Fibroblast of lung (primary cell): ENCODE data around the gene DCDC2. TPM values are rescaled to one million over a fixed set of nuclear protein-coding genes. Genes with fewer than 3 reads are reported as not detected.

Source experiments
- DNase-seq, 2 donors: peaks; one replicate each; pipeline versions ENCODE4 v3.0.0 to v3.0.0-alpha.2; 2010; ENCODE audit warnings: low read depth in 2 of 2
- H2AFZ ChIP-seq: 2 replicates; pipeline ENCODE4 v1.5.1; 2012; ENCODE audit warnings: low read length, control low read depth, inconsistent platforms
- H3K27ac ChIP-seq: 2 replicates; pipeline ENCODE4 v1.5.1; 2011; ENCODE audit warnings: low read length, control low read depth; ENCODE audit not compliant: insufficient read depth
- H3K27me3 ChIP-seq: 2 replicates; pipeline ENCODE4 v1.5.1; 2011; ENCODE audit warnings: mild to moderate bottlenecking, low read length; ENCODE audit not compliant: control insufficient read depth, insufficient read depth
- H3K36me3 ChIP-seq: 2 replicates; pipeline ENCODE4 v1.5.1; 2011; ENCODE audit warnings: low read length; ENCODE audit not compliant: control insufficient read depth, insufficient read depth
- H3K4me1 ChIP-seq: 2 replicates; pipeline ENCODE4 v1.5.1; 2011; ENCODE audit warnings: low read length; ENCODE audit not compliant: control insufficient read depth, insufficient read depth; ENCODE audit errors: extremely low read depth
- H3K4me2 ChIP-seq: 2 replicates; pipeline ENCODE4 v1.5.1; 2011; ENCODE audit warnings: low read length, control low read depth; ENCODE audit not compliant: insufficient read depth; ENCODE audit errors: extremely low read depth
- H3K4me3 ChIP-seq, 4 experiments: fragments of 200-600 bp in 1 of 4; sonication (generic) in 1 of 4; replicated peaks in 1 of 4; 2 replicates each; pipeline ENCODE4 v1.5.1; 2011 to 2016; ENCODE audit warnings: low read length in 4 of 4, low read depth in 3 of 4, mild to moderate bottlenecking in 3 of 4, control low read depth in 2 of 4, inconsistent platforms in 1 of 4, mixed read lengths in 1 of 4; ENCODE audit not compliant: insufficient read depth in 1 of 4; ENCODE audit errors: control extremely low read depth in 1 of 4
- H3K79me2 ChIP-seq: 2 replicates; pipeline ENCODE4 v1.5.1; 2012; ENCODE audit warnings: mild to moderate bottlenecking, low read length, inconsistent platforms; ENCODE audit not compliant: control insufficient read depth, insufficient read depth
- H3K9ac ChIP-seq: 2 replicates; pipeline ENCODE4 v1.5.1; 2011; ENCODE audit warnings: mild to moderate bottlenecking, low read length, control low read depth; ENCODE audit not compliant: insufficient read depth
- H3K9me3 ChIP-seq: 2 replicates; pipeline ENCODE4 v1.5.1; 2012; ENCODE audit warnings: low read depth, low read length; ENCODE audit not compliant: control insufficient read depth, insufficient read depth
- H4K20me1 ChIP-seq: 2 replicates; pipeline ENCODE4 v1.5.1; 2011; ENCODE audit warnings: low read length; ENCODE audit not compliant: control insufficient read depth, insufficient read depth; ENCODE audit errors: extremely low read depth
- CTCF ChIP-seq, 2 donors: IDR thresholded peaks in 1 of 2; conservative IDR thresholded peaks in 1 of 2; 1 replicate in 1 of 2; 2 replicates in 1 of 2; pipeline ENCODE4 v1.5.1; 2011 to 2012; ENCODE audit warnings: low read length in 2 of 2, control low read depth in 1 of 2, inconsistent platforms in 1 of 2, low read depth in 1 of 2, mild to moderate bottlenecking in 1 of 2
- EZH2 ChIP-seq: IDR thresholded peaks from 2 replicates; pipeline ENCODE4 v1.5.1; 2012; ENCODE audit warnings: low read length, control low read depth, mild to moderate bottlenecking; ENCODE audit errors: missing control alignments
- polyA plus RNA-seq, 2 donors: library from polyadenylated mRNA; depleted of rRNA in 1 of 2; stranded (reverse) in 1 of 2; unstranded in 1 of 2; fragments of >200 nt; gene quantifications; 2 replicates each; pipeline ENCODE4 v1.2.1, GENCODE V29; 2011 to 2012; ENCODE audit warnings: missing spikeins in 1 of 2
- total RNA-seq: library from RNA; depleted of rRNA; stranded (reverse); fragments of >200 nt; gene quantifications from 2 replicates; pipeline ENCODE4 v1.2.1, GENCODE V29; 2014

Gene DCDC2
- total and polyA plus RNA-seq, 2 donors (not counting 1 experiment from before 2014, with no cell fraction given) = 0.01 TPM; not detected in 1

GRCh38 chr6:24226541-24226940 lies 131.3 kb downstream of the DCDC2 start:
- no peaks in the 10 kb centered on the region for H3K79me2 ChIP-seq
- no peak for DNase-seq
- no peak overlapping the region for H3K4me3 ChIP-seq
- no peak overlapping the region for H3K9ac ChIP-seq
- no peak overlapping the region for H3K4me2 ChIP-seq
- H3K36me3 ChIP-seq = no peaks in the 10 kb centered on the region
- H3K4me1 ChIP-seq = peaks cover 2% of the 10 kb centered on the region
- H3K27me3 ChIP-seq = no peaks in the 10 kb centered on the region
- H3K27ac ChIP-seq = no peak overlapping the region
- H2AFZ ChIP-seq = no peak overlapping the region
- TF ChIP-seq CTCF (conservative IDR thresholded peaks at IDR 0.05 in 1 of 2, IDR thresholded peaks at IDR 0.05 in 1 of 2; ENCODE audit: low read depth in 1 of 2, low read length in 2 of 2) (no peak), EZH2 (no peak)
- no peaks in the 10 kb centered on the region for H4K20me1 ChIP-seq
- H3K9me3 ChIP-seq = no peaks in the 10 kb centered on the region

GRCh38 chr6:24225838-24226237 lies 132.0 kb downstream of the DCDC2 start:
- TF ChIP-seq EZH2 (no peak), CTCF (conservative IDR thresholded peaks at IDR 0.05 in 1 of 2, IDR thresholded peaks at IDR 0.05 in 1 of 2; ENCODE audit: low read depth in 1 of 2, low read length in 2 of 2) (no peak)
- no peaks in the 10 kb centered on the region for H4K20me1 ChIP-seq
- no peak overlapping the region for H3K9ac ChIP-seq
- H3K4me2 ChIP-seq = no peak overlapping the region
- no peaks in the 10 kb centered on the region for H3K27me3 ChIP-seq
- H3K9me3 ChIP-seq = no peaks in the 10 kb centered on the region
- no peaks in the 10 kb centered on the region for H3K36me3 ChIP-seq
- no peak for DNase-seq
- H2AFZ ChIP-seq = no peak overlapping the region
- no peak overlapping the region for H3K27ac ChIP-seq
- H3K4me1 ChIP-seq = peaks cover 2% of the 10 kb centered on the region
- H3K4me3 ChIP-seq = no peak overlapping the region
- H3K79me2 ChIP-seq = no peaks in the 10 kb centered on the region

GRCh38 chr6:24223115-24223919 lies 134.5 kb downstream of the DCDC2 start:
- Histone ChIP-seq H2AFZ (no peak overlapping the region), H3K4me2 (no peak overlapping the region), H3K36me3 (no peaks in the 10 kb centered on the region), H3K9me3 (no peaks in the 10 kb centered on the region), H3K27me3 (no peaks in the 10 kb centered on the region), H3K27ac (no peak overlapping the region), H3K9ac (no peak overlapping the region), H3K79me2 (no peaks in the 10 kb centered on the region), H3K4me3 (no peak overlapping the region), H4K20me1 (no peaks in the 10 kb centered on the region), H3K4me1 (no peaks in the 10 kb centered on the region)
- TF ChIP-seq EZH2 = no peak
- no peak for TF ChIP-seq CTCF (conservative IDR thresholded peaks at IDR 0.05 in 1 of 2, IDR thresholded peaks at IDR 0.05 in 1 of 2; ENCODE audit: low read depth in 1 of 2, low read length in 2 of 2)
- DNase-seq = peak in 1 of 2 donors; percentile 56
